ENCODE results near the gene CBX8.

The CBX8 gene

GRCh38 chr17:79811868-79812352 lies 15.0 kb upstream of the CBX8 start:
- H3K27me3 ChIP-seq, result peaks cover 100% of the 10 kb centered on the region
- H3K27ac ChIP-seq, result no peak overlapping the region
- H3K4me1 ChIP-seq (ENCODE audit: control insufficient read depth in 1 of 2, insufficient read depth in 1 of 2, low read depth in 1 of 2, low read length in 1 of 2), result peaks cover 16 to 54% of the 10 kb centered on the region in 2 experiments
- H3K36me3 ChIP-seq, result no peaks in the 10 kb centered on the region
- H3K9me3 ChIP-seq, result no peaks in the 10 kb centered on the region
- H3K4me3 ChIP-seq (ENCODE audit: low read depth in 1 of 2, low read length in 1 of 2), result no peak overlapping the region
- no peak for TF ChIP-seq CTCF (IDR thresholded peaks at IDR 0.05)

- H3K27ac ChIP-seq, result no peak overlapping the region
- peaks cover 16 to 54% of the 10 kb centered on the region in 2 experiments for H3K4me1 ChIP-seq (ENCODE audit: control insufficient read depth in 1 of 2, insufficient read depth in 1 of 2, low read depth in 1 of 2, low read length in 1 of 2)
- H3K4me3 ChIP-seq (ENCODE audit: low read depth in 1 of 2, low read length in 1 of 2), result no peak overlapping the region
- H3K36me3 ChIP-seq, result no peaks in the 10 kb centered on the region
- H3K9me3 ChIP-seq, result no peaks in the 10 kb centered on the region
- peaks cover 100% of the 10 kb centered on the region for H3K27me3 ChIP-seq
- TF ChIP-seq CTCF (IDR thresholded peaks at IDR 0.05), result peak; percentile 20
These were observed 14.4 kb upstream of the CBX8 start for GRCh38 chr17:79811011-79811867.

GRCh38 chr17:79810130-79811010 lies 13.5 kb upstream of the CBX8 start:
- H3K4me3 ChIP-seq (ENCODE audit: low read depth in 1 of 2, low read length in 1 of 2), result peak overlapping the region in 1 of 2 experiments; percentile 38
- H3K4me1 ChIP-seq (ENCODE audit: control insufficient read depth in 1 of 2, insufficient read depth in 1 of 2, low read depth in 1 of 2, low read length in 1 of 2), result peaks cover 21 to 50% of the 10 kb centered on the region in 2 experiments
- no peak for TF ChIP-seq CTCF (IDR thresholded peaks at IDR 0.05)
- H3K27me3 ChIP-seq, result peaks cover 100% of the 10 kb centered on the region
- H3K27ac ChIP-seq, result no peak overlapping the region
- H3K9me3 ChIP-seq, result no peaks in the 10 kb centered on the region
- no peaks in the 10 kb centered on the region for H3K36me3 ChIP-seq

GRCh38 chr17:79809530-79810129 lies 12.8 kb upstream of the CBX8 start:
- Histone ChIP-seq H3K36me3 (no peaks in the 10 kb centered on the region), H3K27ac (no peak overlapping the region), H3K9me3 (no peaks in the 10 kb centered on the region), H3K4me3 (ENCODE audit: low read depth in 1 of 2, low read length in 1 of 2) (no peak overlapping the region), H3K27me3 (peaks cover 100% of the 10 kb centered on the region), H3K4me1 (ENCODE audit: control insufficient read depth in 1 of 2, insufficient read depth in 1 of 2, low read depth in 1 of 2, low read length in 1 of 2) (peaks cover 17 to 44% of the 10 kb centered on the region in 2 experiments)
- TF ChIP-seq CTCF (IDR thresholded peaks at IDR 0.05), result no peak

- TF ChIP-seq CTCF (IDR thresholded peaks at IDR 0.05), result no peak
- Histone ChIP-seq H3K27ac (no peak overlapping the region), H3K27me3 (peaks cover 100% of the 10 kb centered on the region)
These were observed 12.1 kb upstream of the CBX8 start for GRCh38 chr17:79808763-79809529.

More at GRCh38 chr17:79808763-79809529, 12.1 kb upstream of the CBX8 start:
- H3K36me3 ChIP-seq, result no peaks in the 10 kb centered on the region
- H3K9me3 ChIP-seq, result no peaks in the 10 kb centered on the region
- peaks cover 24 to 45% of the 10 kb centered on the region in 2 experiments for H3K4me1 ChIP-seq (ENCODE audit: control insufficient read depth in 1 of 2, insufficient read depth in 1 of 2, low read depth in 1 of 2, low read length in 1 of 2)
- H3K4me3 ChIP-seq (ENCODE audit: low read depth in 1 of 2, low read length in 1 of 2), result no peak overlapping the region

Data from neutrophil (primary cell).